GM19023 (cell line): ENCODE measurements around the gene CDC27.
"Not testable (repeated sequence)": the region's sequence is repeated elsewhere in the genome, so short reads cannot be mapped to it uniquely, and the experiment has no call there.

Experiments
- ATAC-seq: cut with Tn5 transposase; IDR thresholded peaks from one replicate; pipeline ENCODE4 v1.9.1; 2021; ENCODE audit warnings: mild to moderate bottlenecking, moderate library complexity; ENCODE audit not compliant: unreplicated experiment

The CDC27 gene

DNA sequence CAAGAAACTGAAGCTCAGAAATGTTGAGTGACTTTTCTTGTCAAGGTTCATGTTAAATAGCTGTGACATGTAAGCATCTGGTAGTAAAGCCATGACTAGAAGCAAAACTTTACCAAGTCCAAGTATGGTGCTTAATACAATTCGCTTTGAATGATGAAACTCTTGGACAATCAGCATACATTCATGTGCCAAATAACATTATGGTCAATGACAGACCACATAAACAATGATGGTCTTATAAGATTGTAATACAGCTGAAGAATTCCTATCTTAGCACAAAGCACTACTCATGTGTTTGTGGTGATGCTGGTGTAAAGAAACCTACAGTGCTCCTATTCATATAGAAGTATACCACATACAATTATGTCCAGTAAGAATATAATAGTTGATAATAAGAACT, 112.9 kb downstream of the CDC27 start:
- no peak for ATAC-seq

- not testable (repeated sequence) for ATAC-seq
Measured at GRCh38 chr17:47074361-47074760, 114.7 kb downstream of the CDC27 start.

- not testable (repeated sequence) for ATAC-seq
Measured at GRCh38 chr17:47073629-47074028, 115.5 kb downstream of the CDC27 start.

DNA sequence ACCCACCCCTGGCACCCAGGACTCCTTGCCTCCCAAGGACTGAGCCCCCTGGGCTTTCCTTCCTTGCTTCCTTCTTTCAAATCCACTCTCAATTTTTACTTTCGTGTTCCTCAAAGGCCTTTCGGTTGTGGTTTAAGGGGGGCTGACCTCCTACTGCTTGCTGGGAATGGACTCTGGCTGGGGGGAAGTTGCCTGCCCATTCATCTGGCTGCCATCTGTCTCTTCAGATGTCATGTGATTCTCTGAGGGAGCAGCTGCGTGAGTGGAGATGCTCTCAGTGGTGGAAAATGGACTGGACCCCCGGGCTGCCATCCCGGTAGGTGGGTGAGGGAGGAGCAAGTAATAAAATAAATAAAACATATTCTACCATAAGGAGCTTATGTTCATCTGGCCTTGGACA, 116.2 kb downstream of the CDC27 start:
- no peak for ATAC-seq

- ATAC-seq = not testable (repeated sequence)
Measured at GRCh38 chr17:47071171-47071570, 117.9 kb downstream of the CDC27 start.

- not testable (repeated sequence) for ATAC-seq
Measured at GRCh38 chr17:47070266-47070665, 118.8 kb downstream of the CDC27 start.
